HG02943 (cell line): ENCODE results near the gene RAET1E.
"Not testable (repeated sequence)": the region's sequence is repeated elsewhere in the genome, so short reads cannot be mapped to it uniquely, and the experiment has no call there.

Experiments used
- ATAC-seq: cut with Tn5 transposase; IDR thresholded peaks from one replicate; pipeline ENCODE4 v1.9.1; 2021; ENCODE audit warnings: mild to moderate bottlenecking, low read depth, moderate library complexity; ENCODE audit not compliant: unreplicated experiment

The RAET1E gene

DNA sequence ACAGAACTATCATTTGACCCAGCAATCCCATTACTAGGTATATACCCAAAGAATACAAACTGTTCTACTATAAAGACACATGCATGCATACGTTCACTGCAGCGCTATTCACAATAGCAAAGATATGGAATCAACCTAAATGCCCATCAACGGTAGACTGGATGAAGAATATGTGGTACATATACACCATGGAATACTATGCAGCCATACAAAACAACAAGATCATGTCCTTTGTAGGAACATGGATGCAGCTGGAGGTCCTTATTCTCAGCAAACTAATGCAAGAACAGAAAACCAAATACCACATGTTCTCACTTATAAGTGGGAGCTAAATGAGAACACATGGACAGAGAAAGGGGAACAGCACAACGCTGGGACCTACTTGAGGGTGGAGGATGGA is 49.6 kb downstream of the RAET1E start:
- ATAC-seq: not testable (repeated sequence)
